H1 (cell line): Measurements from ENCODE around the gene CHST2. TPM values are rescaled to one million over a fixed set of nuclear protein-coding genes. Genes with fewer than 3 reads are reported as not detected.

ENCODE experiments used
- CHD7 ChIP-seq: fragments of 300-600 bp; sonication (generic); IDR thresholded peaks from 2 replicates; pipeline ENCODE4 v1.7.1; 2012; ENCODE audit warnings: low read length, moderate library complexity, mild to moderate bottlenecking, inconsistent platforms; ENCODE audit not compliant: insufficient replicate concordance
- E2F6 ChIP-seq: IDR thresholded peaks from 2 replicates; pipeline ENCODE4 v1.6.1; 2012; ENCODE audit warnings: inconsistent platforms
- EGR1 ChIP-seq: IDR thresholded peaks from 2 replicates; pipeline ENCODE4 v1.6.1; 2011; ENCODE audit warnings: low read depth, low read length, borderline replicate concordance
- MAFK ChIP-seq: IDR thresholded peaks from 2 replicates; pipeline ENCODE4 v1.6.1; 2012; ENCODE audit warnings: low read depth, mild to moderate bottlenecking, improper control_type of control experiment, low read length
- PHF8 ChIP-seq: fragments of 200-600 bp; sonication (generic); conservative IDR thresholded peaks from 2 replicates; pipeline ENCODE4 v1.7.1; 2012; ENCODE audit warnings: low read depth, mild to moderate bottlenecking, inconsistent platforms, low read length, moderate library complexity
- polyA plus RNA-seq, 7 experiments: library from polyadenylated mRNA; depleted of rRNA in 3 of 7; stranded (reverse) in 5 of 7; unstranded in 2 of 7; fragments of >200 nt in 5 of 7; fragments of 200-250 nt in 2 of 7; gene quantifications; 1 replicate in 5 of 7; 2 replicates in 1 of 7; 4 replicates in 1 of 7; pipeline versions ENCODE4 v1.2.1 to v1.2.3, GENCODE V29; 2011 to 2013; ENCODE audit warnings: missing spikeins in 2 of 7, mixed read lengths in 2 of 7
- total RNA-seq: library from RNA; stranded (reverse); fragmentation: NEBNext Ultra II Directional; extraction: Animal tissue kit (Norgen Biotek cat#: 25700); gene quantifications from 2 replicates; pipeline ENCODE4 v1.2.1, GENCODE V29; 2021

Gene CHST2
- total and polyA plus RNA-seq, 2 of the 8 experiments (the other 6 are each of a cell fraction or from before 2014, with no cell fraction given): 3.2 to 15.1 TPM

GRCh38 chr3:143119009-143119914 is at the start of gene CHST2 (continued):
- TF ChIP-seq CHD7 (no peak), E2F6 (peak; percentile 11; the same call in 1 of the 2 replicates), MAFK (no peak), EGR1 (no peak), PHF8 (peak; percentile 43)
